ENCODE data around the gene LYPLAL1. TPM values are rescaled to one million over a fixed set of nuclear protein-coding genes. Genes with fewer than 3 reads are reported as not detected.

Gene LYPLAL1
- polyA plus RNA-seq, 1 of the 3 experiments (the other 2 are of a cell fraction) = 11.2 TPM

GRCh38 chr1:219228058-219228419, 54.4 kb downstream of the LYPLAL1 start:
- Histone ChIP-seq H3K9ac (no peak overlapping the region), H3K27me3 (ENCODE audit: insufficient read depth) (no peaks in the 10 kb centered on the region), H3K36me3 (replicated peaks in 1 of 2; ENCODE audit: control insufficient read depth in 1 of 2, insufficient read depth in 2 of 2, low read length in 1 of 2) (peaks cover 0 to 17% of the 10 kb centered on the region in 2 experiments), H3K4me2 (no peak overlapping the region), H3K9me2 (no peaks in the 10 kb centered on the region), H3K4me3 (ENCODE audit: low read depth in 2 of 2, low read length in 1 of 2) (no peak overlapping the region), H3K4me1 (ENCODE audit: control insufficient read depth in 1 of 2, insufficient read depth in 2 of 2, low read depth in 1 of 2, low read length in 1 of 2) (no peaks in the 10 kb centered on the region), H3K79me2 (ENCODE audit: insufficient read depth) (no peaks in the 10 kb centered on the region), H2AFZ (ENCODE audit: low read depth) (no peak overlapping the region), H4K20me1 (ENCODE audit: insufficient read depth) (no peaks in the 10 kb centered on the region), H3K27ac (ENCODE audit: low read depth in 2 of 2, low read length in 1 of 2) (no peak overlapping the region), H3K9me3 (no peaks in the 10 kb centered on the region), H3F3A (replicated peaks; ENCODE audit: insufficient read depth) (no peaks in the 10 kb centered on the region)
- ChIA-PET CTCF (interaction anchor here (1.5 kb wide), 1 partner anchor 10 kb away, joined by 3 read pairs; no protein-coding TSS in a partner anchor), POLR2A (no interaction called here)
- no peak for DNase-seq
- 98% methylated on average over 5 of the region's 5 CpGs for WGBS (ENCODE audit: low lambda C conversion rate)
- TF ChIP-seq RXRA (IDR thresholded peaks at IDR 0.05; ENCODE audit: borderline replicate concordance, low read depth) = no peak
- TF ChIP-seq RAD21 (IDR thresholded peaks at IDR 0.05; ENCODE audit: low read length) = no peak
- peak; percentile 43; the same call in 1 of the 2 replicates for TF ChIP-seq USF1 (IDR thresholded peaks at IDR 0.05; ENCODE audit: borderline replicate concordance, low read depth)
- no peak for TF ChIP-seq FOXJ3 (CRISPR knock-in tag; IDR thresholded peaks at IDR 0.05)
- TF ChIP-seq USF2 (IDR thresholded peaks at IDR 0.05; ENCODE audit: borderline replicate concordance, low read depth, low read length) = no peak
- no peak for TF ChIP-seq SMC3 (IDR thresholded peaks at IDR 0.05; ENCODE audit: low read depth, low read length)
- TF ChIP-seq CTCF (IDR thresholded peaks at IDR 0.05) = no peak
- no peak for TF ChIP-seq RFX5 (IDR thresholded peaks at IDR 0.05; ENCODE audit: low read length)

GRCh38 chr1:219232890-219233289, 59.2 kb downstream of the LYPLAL1 start:
- CTCF ChIA-PET = no interaction called here
- no peaks in the 10 kb centered on the region for H3F3A ChIP-seq (replicated peaks; ENCODE audit: insufficient read depth)
- H3K4me1 ChIP-seq (ENCODE audit: control insufficient read depth in 1 of 2, insufficient read depth in 2 of 2, low read depth in 1 of 2, low read length in 1 of 2) = no peaks in the 10 kb centered on the region
- no peak overlapping the region for H3K4me3 ChIP-seq (ENCODE audit: low read depth in 2 of 2, low read length in 1 of 2)
- H3K36me3 ChIP-seq (replicated peaks in 1 of 2; ENCODE audit: control insufficient read depth in 1 of 2, insufficient read depth in 2 of 2, low read length in 1 of 2) = peaks cover 0 to 6% of the 10 kb centered on the region in 2 experiments
- TF ChIP-seq GATA2 (CRISPR knock-in tag; IDR thresholded peaks at IDR 0.05) = no peak
- H2AFZ ChIP-seq (ENCODE audit: low read depth) = no peak overlapping the region
- H3K27ac ChIP-seq (ENCODE audit: low read depth in 2 of 2, low read length in 1 of 2) = no peak overlapping the region
- H3K79me2 ChIP-seq (ENCODE audit: insufficient read depth) = no peaks in the 10 kb centered on the region
- no peak for DNase-seq
- no peak overlapping the region for H3K4me2 ChIP-seq
- H3K27me3 ChIP-seq (ENCODE audit: insufficient read depth) = no peaks in the 10 kb centered on the region
- POLR2A ChIA-PET = no interaction called here
- H3K9me3 ChIP-seq = no peaks in the 10 kb centered on the region
- 87% methylated on average over 2 of the region's 2 CpGs for WGBS (ENCODE audit: low lambda C conversion rate)
- no peak overlapping the region for H3K9ac ChIP-seq
- no peaks in the 10 kb centered on the region for H4K20me1 ChIP-seq (ENCODE audit: insufficient read depth)
- no peaks in the 10 kb centered on the region for H3K9me2 ChIP-seq
